Activated CD4-positive, alpha-beta T cell treated with anti-CD3 and anti-CD28 coated beads for 4 hours (primary cell): ENCODE measurements around the gene VEZF1.

Source experiments
- DNase-seq, 2 donors: peaks; one replicate each; pipeline ENCODE4 v3.0.0-alpha.2; 2020

Gene VEZF1

GRCh38 chr17:57999010-57999495 is 11.0 kb upstream of the VEZF1 start:
- DNase-seq = no peak

GRCh38 chr17:57997085-57997809 is 9.2 kb upstream of the VEZF1 start:
- no peak for DNase-seq

- DNase-seq = peak; percentile 55 to 58
Measured at GRCh38 chr17:57995076-57995956, 7.3 kb upstream of the VEZF1 start.

GRCh38 chr17:57994436-57994835 is 6.4 kb upstream of the VEZF1 start:
- DNase-seq = no peak

- DNase-seq = no peak
Measured at GRCh38 chr17:57993471-57994365, 5.7 kb upstream of the VEZF1 start.

GRCh38 chr17:57991537-57991936 is 3.5 kb upstream of the VEZF1 start:
- no peak for DNase-seq

GRCh38 chr17:57990037-57990436 is 2.0 kb upstream of the VEZF1 start:
- no peak for DNase-seq

- DNase-seq = peak; percentile 56 to 72
Measured at GRCh38 chr17:57988301-57989250, 522 bp upstream of the VEZF1 start.

GRCh38 chr17:57986841-57987580 is 1.0 kb downstream of the VEZF1 start:
- DNase-seq = peak; percentile 25 to 33

GRCh38 chr17:57985675-57985974 is 2.4 kb downstream of the VEZF1 start:
- DNase-seq = no peak

- no peak for DNase-seq
Measured at GRCh38 chr17:57984936-57985674, 2.9 kb downstream of the VEZF1 start.

- no peak for DNase-seq
Measured at GRCh38 chr17:57984261-57984890, 3.7 kb downstream of the VEZF1 start.

GRCh38 chr17:57983446-57983845 is 4.6 kb downstream of the VEZF1 start:
- no peak for DNase-seq

- DNase-seq = no peak
Measured at GRCh38 chr17:57982452-57983170, 5.4 kb downstream of the VEZF1 start.

- DNase-seq = no peak
Measured at GRCh38 chr17:57980522-57980921, 7.5 kb downstream of the VEZF1 start.

GRCh38 chr17:57979076-57979475 is 9.0 kb downstream of the VEZF1 start:
- DNase-seq = no peak

GRCh38 chr17:57976594-57976993 is 11.5 kb downstream of the VEZF1 start:
- no peak for DNase-seq

GRCh38 chr17:57975044-57975443 is 13.0 kb downstream of the VEZF1 start:
- DNase-seq = no peak
